HL-60 (cell line): Measurements from ENCODE around the gene ATP10A.

Experiments used
- CTCF ChIP-seq: IDR thresholded peaks from one replicate; pipeline ENCODE4 v1.5.1; 2011; ENCODE audit warnings: low read length, control low read depth, inconsistent platforms; ENCODE audit not compliant: insufficient read depth
- GABPA ChIP-seq: IDR thresholded peaks from 2 replicates; pipeline ENCODE4 v1.6.1; 2012; ENCODE audit warnings: low read depth
- POLR2AphosphoS5 ChIP-seq: IDR thresholded peaks from 2 replicates; pipeline ENCODE4 v1.6.1; 2012; ENCODE audit warnings: low read depth
- REST ChIP-seq: IDR thresholded peaks from 2 replicates; pipeline ENCODE4 v1.6.1; 2012; ENCODE audit warnings: low read depth; ENCODE audit not compliant: insufficient replicate concordance

- TF ChIP-seq GABPA = no peak
- no peak for TF ChIP-seq CTCF
- TF ChIP-seq POLR2AphosphoS5 = no peak
- TF ChIP-seq REST = no peak
These were observed 150.8 kb downstream of the ATP10A start for GRCh38 chr15:25712192-25712960.
